HuH-7.5 (cell line): Measurements from ENCODE around the gene MYL4.
"Not testable (repeated sequence)": the region's sequence is repeated elsewhere in the genome, so short reads cannot be mapped to it uniquely, and the experiment has no call there.

ENCODE experiments used
- DNase-seq: peaks from one replicate; pipeline ENCODE4 v3.0.0; 2011; ENCODE audit warnings: low spot score

The MYL4 gene

DNA sequence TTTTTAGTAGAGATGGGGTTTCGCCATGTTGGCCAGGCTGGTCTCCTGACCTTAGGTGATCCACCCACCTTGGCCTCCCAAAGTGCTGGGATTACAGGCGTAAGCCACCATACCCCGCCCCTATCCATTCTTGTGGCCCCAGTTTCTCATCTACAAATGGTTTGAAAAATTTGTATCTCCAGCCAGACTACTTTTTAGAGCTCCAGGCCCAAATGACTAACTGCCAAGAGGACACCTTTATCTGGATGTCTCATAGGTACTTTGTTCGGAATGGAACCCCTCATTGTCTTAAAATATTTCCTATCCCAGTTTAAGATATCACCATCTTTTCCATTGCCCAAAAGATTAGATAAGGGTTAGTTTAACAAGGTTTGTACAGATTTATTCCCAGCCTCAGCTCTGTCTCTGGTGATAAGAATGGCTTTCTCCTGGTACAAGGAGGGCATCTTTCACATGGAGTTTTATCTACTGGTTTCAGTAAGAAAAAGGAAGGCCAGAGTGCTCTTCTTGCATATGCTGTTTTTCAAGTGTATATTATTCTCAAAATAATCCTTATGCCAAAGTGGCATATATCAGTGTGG is 15.1 kb upstream of the MYL4 start:
- DNase-seq, result no peak

DNA sequence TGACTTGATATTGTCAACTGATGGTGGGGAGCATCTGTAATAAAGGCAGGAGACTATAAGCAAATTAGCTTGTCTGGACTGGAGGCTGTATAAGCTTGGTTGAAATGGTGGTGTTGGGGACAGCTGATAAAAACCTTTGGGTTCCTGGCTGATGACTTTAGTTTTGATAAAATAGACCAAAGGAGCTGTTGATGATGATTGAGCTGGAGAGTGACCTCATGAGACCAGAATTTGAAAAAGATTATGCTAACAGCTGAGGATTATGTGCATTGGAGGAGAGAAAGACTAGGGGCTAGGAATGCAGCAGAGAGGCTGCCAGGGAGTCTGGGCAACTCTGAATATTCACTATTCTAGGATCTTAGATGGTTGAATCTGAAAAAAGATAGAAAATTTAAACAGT is 11.3 kb upstream of the MYL4 start:
- DNase-seq, result no peak

DNA sequence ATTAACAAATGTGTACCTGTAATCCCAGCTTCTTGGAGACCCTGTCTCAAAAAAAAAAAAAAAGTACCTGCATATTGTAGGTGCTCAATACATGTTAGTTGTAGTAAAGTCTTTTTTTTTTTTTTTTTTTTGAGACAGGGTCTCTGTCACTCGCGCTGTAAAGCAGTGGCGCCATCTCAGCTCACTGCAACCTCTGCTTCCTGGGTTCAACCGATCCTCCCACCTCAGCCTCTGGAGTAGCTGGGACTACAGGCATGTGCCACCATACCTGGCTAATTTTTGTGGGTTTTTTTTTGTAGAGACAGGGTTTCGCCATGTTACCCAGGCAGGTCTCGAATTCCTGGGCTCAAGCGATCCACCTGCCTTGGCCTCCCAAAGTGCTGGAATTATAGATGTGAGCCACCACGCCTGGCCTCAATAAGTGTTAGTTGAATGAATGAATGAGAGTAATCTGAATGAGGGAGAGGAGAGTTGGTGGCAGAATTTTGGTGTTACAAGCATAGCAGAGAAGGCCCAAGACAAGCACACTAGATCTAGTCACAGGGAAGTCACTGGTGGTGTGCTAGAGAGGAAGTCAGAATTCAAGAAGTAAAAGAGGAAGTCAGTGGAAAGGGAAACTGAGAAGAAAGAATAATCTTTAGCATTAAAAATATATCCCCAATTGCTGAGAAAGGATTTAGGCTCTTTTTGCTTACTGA is 9.4 kb upstream of the MYL4 start:
- DNase-seq, result no peak

DNA sequence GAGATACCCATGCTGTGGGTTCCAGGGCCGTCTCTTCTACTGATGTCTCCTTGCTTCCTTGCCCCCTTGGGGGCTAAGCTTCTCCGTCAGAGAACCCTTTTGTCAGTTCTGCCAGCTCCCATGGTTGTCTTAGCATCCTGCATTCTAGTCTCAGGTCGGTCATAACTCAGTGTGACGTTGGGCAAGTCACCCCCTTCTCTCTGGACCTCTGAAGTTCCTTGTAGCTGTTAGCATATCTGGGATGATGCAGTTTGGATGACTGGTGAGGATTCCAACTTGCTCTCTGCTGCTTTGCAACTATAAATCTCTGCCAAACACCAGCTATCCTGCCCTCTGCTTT is 8.9 kb upstream of the MYL4 start:
- DNase-seq, result no peak

DNA sequence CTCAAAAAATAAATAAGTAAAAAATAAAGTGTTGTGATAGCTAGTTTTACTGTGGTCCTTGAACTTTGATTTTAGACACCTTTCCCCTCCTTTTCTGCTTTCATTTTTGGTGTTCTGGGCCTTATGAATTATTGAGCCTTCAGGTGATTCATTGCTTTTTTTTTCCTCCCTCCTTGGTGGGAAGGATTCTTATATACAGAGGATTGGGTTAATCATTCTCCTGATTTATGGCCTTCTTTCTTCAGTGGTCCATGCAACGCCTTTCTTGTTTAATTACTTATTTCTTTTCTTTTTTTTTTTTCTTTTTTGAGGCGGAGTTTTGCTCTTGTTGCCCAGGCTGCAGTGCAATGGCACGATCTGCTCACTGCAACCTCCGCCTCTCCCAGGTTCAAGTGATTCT is 8.0 kb upstream of the MYL4 start:
- no peak for DNase-seq

DNA sequence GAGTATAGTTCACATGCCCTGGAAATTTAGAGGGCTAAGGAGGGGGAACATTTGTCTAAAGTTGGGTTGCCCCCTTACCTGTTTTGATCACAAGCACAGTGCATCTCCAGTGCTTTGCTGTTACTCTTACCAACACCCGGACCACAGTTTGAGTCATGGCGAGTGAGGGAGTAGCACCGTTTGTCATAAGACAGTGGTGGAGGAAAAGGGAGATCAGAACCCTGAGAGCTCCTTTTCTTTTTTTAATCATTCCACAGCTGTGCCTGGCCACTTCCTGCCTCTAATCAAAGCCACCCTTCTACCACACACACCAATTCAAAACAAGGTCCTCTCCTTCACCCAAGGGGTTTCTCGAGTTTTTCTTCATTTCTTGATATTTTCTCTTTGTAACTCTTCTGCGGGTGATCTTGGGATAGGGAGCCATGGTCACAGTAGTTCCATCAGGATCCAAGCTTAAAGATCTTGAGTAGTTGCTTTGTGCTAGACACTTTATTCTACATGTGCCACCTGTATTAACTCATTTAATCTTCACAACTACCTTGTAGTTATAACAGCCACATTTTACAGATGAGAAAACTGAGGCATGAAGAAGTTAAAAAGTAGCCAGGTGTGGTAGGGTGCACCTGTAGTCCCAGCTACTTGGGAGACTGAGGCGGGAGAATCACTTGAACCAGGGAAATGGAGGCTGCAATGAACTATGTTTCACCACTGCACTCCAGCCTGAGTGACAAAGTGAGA is 5.0 kb upstream of the MYL4 start:
- DNase-seq, result no peak

DNA sequence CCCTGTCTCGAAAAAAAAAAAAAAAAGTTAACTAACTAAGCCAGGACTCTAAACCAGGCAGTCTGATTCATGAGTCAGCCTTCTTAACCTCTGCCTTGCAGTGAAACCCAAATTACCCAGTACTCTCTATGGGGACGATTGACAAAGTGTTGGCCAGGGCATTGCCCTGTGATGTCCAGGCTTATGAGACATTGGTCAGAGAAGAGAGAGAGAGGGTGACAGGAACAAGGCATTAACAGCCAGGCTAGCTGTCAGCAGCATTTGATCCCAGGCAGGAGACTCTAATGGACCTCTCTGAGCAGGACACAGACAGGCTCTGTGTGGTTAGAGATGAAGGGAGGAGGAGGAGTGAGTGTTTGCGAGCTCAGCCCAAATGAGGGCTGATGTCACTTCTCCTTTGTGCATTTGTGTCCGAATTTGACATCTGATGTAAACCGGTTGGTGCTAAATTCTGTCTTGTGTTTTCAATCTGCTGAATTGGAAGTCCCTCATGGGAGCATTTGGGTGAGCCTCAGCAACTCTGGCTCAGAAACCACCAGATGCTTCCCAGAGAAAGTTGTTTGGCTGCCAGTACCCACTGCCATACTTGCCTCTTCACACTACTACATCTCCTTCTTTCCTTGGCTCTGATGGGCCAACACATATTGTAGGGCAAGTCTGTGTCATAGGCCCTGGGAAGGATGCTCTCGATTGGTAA is 4.3 kb upstream of the MYL4 start:
- no peak for DNase-seq

DNA sequence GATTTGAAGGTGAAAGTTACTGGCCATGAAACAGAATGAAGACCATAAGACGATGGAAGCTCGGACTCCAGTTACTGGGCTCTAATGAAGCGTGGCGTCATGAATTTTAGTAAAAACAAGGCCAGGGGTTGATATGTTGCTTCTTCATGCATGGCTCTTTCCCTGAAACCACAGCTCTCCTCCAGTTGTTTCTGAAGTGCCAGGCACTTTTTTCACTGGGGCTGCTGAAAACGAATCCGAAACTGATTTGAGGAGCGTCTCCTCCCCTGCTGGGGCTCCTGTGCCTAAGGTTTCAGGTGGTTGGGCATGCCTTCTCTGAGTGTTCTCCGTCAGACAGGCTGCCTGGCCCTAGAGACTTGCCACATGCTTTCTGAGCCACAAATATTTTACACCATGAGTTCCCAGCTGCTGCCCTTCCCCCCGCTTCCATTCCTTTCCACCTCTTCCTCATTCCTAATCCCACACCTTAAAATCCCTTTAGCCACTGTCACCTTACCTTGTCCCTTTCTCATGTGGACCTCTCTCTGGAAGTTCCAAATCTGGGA is 3.7 kb upstream of the MYL4 start:
- DNase-seq, result no peak

DNA sequence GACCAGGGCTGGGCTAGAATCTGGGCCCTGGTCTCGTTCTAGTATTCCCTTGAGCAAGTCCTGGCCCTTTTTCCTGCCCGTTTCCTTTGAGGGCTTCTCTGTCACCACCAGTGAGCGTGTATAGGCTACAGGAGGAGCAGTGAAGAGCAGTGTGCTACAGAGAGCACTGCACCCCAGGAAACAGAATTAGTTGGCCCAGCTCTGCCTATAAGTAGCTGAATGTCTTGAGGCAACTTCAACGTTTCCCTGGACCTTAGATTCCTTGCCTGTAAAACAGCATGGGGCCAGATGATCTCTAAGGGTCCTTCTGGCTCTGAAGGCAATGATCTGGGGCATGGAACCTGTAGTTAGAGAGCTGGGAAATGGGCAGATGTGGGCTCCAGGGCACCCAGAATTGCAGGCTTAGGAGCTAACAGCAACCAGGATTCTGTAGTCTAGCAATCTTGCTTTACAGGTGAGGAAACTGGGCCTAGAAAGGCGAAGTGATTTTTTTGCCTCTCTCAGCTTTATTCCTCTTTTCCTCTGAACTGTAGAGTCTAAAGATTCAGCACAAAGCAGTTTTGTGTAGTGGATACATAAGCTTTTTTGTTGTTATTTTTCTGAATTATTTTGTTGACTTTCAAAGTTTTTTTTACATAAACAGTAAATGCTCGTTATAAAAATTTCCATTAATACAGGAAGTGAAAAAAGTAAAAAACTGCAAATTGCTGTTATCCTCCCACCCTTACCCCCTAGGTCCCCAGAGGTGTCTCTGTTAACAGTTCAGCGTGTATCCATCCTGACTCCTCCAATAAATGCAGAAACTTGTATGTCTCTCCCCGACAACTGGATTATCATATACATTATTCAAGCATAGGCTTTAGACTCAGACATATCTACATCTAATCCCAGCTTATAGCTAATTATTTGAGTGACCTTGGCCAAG is 1.7 kb upstream of the MYL4 start:
- DNase-seq, result no peak

DNA sequence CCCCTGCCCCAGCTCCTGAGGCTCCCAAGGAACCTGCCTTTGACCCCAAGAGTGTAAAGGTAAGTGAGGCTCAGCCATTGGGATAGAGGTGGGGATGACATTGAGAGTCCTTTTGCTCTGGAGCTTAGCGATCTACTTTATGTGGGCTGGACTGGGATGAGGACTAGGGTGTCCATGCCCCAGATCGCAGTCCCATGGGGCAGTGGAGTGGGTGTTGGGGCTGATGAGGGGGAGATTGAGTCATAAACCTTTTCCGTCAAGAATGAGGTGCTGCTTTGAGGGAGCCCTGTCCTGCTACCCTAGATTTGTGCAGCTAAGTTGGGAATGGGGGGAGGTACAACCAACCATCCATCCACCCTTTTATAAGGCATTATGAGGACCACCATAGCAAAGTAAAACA is 351 bp downstream of the MYL4 start:
- no peak for DNase-seq

DNA sequence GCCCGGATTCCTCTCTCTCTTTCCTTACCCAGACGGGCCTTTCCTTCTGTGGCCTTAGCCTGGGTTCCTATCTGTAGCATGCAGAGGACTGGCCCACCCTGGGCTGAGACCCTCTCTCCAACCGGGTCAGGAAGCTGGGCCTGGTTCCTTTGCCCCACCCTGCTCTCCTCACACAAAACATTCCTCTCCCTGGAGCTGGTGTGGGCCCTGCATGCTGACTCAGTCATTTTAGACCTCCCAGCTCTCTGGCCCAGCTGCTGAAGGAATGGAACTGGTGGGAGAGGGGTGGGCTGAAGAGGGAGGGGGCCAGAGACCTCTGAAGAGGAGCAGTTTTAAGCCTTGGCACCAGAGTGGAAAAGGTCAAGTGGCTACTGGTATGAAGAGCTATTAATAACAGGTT is 957 bp downstream of the MYL4 start:
- no peak for DNase-seq

DNA sequence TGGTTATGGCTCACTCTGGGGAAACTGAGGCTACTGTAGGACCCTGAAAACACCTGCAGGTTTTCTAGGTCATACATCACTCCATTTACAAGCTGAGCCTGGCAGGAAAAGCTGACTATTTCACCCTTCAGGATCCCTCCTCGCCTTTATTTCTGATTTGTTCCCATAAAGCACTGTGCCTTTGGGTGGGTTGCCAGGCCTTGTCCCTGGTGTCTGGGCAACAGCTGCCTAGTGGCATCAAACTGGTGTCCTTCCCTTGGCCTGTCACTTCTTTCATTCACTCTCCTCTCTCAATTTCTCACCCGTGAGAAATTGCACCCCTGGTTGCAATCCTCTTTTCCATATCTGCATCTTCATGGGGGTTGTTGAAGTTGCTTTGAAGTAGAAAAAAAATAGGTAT is 1.6 kb downstream of the MYL4 start:
- DNase-seq, result no peak

DNA sequence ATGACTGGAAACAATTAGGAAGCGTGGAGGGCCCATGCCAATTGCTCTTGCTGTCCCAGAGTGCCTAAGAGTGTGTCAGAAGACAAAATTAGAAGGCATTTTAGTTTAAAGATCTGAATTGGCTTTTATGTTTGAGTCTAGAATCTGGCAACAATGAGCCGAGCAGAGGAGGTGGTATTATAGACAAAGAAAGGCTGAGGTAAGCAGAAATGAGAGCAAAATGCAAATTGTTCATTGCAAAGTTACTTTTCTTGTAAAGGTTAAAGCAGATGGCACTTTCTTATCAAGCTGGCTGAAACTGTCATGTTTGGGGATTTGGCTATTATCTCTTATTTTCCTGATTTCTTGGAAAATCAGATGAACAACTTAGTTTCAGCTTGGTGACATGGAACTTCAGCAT is 3.3 kb downstream of the MYL4 start:
- DNase-seq, result no peak

DNA sequence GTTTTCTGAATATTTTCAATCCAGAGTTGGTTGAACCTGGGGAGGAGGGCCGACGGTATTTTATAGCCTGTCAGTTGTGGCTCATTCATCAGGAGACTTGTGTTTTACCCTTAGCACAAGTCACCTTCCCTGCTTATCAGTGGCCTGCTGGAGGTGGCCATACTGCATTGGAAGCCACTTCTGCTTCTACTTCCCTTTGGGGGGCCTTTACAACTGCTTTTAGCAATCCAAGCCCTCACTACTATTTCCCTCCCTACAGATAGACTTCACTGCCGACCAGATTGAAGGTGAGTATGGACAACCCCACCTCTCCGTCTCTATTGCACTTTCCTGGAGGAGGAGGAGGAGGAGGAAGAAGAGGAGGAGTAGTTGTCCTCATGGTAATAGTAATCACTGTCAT is 4.4 kb downstream of the MYL4 start:
- no peak for DNase-seq

DNA sequence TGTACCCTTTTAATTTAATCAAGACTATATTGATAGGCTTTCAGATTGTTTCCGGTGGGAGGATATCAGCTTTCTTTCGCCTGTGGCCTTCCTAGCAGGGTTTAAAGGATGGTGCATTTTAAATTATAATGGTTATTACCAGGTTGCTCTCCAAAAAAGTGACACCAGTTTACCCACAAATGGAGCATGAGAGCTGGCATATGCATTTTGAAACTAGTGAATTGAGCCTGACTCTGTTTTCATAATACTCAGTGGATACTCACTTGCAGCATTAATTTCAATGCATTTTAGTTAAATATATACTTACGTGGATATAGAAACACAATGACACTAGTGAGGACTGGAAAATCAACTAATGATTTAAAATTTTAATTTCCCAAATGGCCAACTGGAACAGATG is 5.8 kb downstream of the MYL4 start:
- no peak for DNase-seq

DNA sequence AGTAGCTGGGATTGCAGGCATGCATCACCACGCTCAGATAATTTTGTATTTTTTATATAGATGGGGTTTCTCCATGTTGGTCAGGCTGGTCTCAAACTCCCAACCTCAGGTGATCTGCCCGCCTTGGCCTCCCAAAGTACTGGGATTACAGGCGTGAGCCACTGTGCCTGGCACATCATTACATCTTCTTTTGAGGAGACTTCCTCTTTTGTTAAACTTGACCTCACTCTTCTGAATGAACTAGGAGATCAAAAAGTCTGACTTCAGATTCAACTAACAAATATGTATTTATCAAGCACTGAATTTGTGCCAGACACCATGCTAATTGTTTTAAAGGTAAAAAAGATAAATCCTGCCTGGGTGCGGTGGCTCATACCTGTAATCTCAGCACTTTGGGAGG is 7.7 kb downstream of the MYL4 start:
- not testable (repeated sequence) for DNase-seq

DNA sequence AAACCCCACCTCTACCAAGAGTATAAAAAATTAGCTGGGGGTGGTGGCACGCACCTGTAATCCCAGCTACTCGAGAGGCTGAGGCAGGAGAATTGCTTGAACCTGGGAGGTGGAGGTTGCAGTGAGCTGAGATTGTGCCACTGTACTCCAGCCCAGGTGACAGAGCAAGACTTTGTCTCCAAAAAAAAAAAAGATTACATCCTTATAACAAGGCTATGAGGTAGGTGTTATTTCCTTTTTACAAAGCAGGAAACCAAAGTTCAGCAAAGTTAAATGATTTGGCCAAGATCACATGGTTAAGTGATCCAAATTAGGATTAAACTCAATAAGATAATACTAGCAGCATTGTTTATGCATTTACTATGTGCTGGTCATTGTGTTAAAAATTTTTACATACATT is 8.1 kb downstream of the MYL4 start:
- DNase-seq, result not testable (repeated sequence)

DNA sequence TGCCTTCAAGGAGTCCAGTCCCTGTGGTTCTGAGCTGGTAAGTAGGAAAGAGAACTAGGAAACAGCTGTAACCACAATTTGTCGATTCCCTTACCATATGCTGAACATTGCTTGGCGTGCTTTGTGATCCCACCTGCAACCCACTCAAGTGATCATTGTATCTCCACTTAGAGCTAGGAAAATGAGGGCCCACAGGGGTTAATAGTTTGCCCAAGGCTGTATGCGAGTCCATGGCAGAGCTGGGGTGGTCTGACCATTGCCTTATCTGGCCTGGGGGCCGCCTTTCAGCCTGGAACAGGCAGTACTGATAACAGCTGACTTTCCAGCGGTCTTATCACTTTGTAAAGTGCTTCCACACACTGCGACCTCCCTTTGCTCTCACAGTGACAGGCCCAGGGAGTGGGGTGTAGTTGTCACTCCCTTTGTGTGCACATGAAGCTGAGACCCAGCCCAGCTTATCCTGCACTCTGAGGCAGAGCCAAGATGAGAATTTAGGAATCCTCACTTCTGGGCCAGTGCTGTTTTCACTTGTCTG is 9.8 kb downstream of the MYL4 start:
- no peak for DNase-seq

DNA sequence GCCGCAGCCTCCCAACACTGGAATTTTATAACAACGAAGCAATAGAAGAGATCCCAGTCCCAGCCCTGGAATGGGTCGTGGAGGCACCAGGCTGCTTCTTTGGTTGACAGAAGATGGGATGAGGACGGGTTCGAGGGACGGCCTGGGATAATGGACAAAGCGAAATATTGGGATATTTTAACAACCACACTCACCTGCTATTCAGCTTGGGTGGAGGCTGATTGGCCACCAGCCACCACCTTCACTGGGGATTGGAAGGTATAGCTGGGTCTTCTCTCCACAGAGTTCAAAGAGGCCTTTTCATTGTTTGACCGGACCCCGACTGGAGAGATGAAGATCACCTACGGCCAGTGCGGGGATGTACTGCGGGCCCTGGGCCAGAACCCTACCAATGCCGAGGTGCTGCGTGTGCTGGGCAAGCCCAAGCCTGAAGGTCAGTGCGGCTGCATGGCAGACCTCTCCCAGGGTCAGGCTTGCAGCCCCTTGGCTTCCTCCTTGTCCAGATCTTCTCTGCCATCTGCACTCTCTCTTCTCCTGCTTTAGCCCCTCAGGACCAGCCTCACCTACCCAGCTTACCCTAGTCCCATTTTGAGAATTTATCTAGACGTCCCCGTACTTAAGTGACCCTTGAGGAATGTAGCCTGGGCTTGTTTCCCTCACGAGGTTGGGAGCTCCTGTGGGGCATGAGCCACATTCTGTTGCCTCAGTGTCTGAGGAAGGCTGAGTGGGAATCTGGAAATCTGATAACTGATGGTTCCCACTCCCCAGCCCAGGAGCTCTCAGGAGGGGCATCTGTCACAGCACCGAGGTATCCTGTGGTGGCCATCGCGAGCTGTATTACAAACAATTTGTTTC is 10.7 kb downstream of the MYL4 start:
- no peak for DNase-seq

DNA sequence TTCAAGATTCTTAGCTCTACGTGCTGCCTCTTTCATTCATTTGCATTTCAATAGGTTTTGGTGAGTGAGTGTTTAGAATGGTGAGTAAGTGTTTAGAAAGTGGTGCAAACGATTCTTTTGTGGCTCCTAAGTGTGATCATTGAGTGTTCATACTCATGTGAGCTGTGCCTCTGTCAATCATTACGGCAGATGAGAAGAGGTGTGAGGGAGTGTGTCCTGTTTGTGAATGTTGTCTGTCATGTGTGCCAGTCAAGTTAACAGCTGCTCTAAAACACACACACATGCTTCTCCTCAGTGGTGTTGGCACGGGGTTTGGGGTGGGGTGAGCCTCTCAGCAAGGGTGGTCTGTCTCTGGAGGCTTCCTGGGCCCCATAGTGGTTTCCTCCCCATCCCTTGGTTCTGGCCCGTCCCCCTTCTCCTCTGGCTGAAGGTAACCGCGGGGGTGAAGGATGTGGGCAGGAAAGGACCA is 11.4 kb downstream of the MYL4 start:
- no peak for DNase-seq
